HFFc6 (cell line): ENCODE measurements around the gene VAMP2. TPM values are rescaled to one million over a fixed set of nuclear protein-coding genes. Genes with fewer than 3 reads are reported as not detected.
A peak's percentile ranks its signal among the peaks of the same experiment; 100 is the strongest.

Experiments used
- DNase-seq: peaks from one replicate; pipeline ENCODE4 v3.0.0-alpha.2; 2018
- H3K27ac Mint-ChIP-seq: 2 replicates; pipeline ENCODE4 v1.8.0; 2020; ENCODE audit warnings: mild to moderate bottlenecking, mixed read lengths
- H3K27me3 Mint-ChIP-seq: 2 replicates; pipeline ENCODE4 v1.8.0; 2021; ENCODE audit warnings: mild to moderate bottlenecking, moderate library complexity, mixed read lengths; ENCODE audit not compliant: insufficient read depth
- H3K36me3 Mint-ChIP-seq: 2 replicates; pipeline ENCODE4 v1.8.0; 2021; ENCODE audit warnings: low read depth, mixed read lengths
- H3K4me1 Mint-ChIP-seq: 2 replicates; pipeline ENCODE4 v1.8.0; 2020; ENCODE audit warnings: low read depth, mixed read lengths
- H3K4me3 Mint-ChIP-seq: 2 replicates; pipeline ENCODE4 v1.8.0; 2020; ENCODE audit warnings: mild to moderate bottlenecking, moderate library complexity, mixed read lengths
- H3K9me3 Mint-ChIP-seq: 2 replicates; pipeline ENCODE4 v1.8.0; 2020; ENCODE audit warnings: mild to moderate bottlenecking, mixed read lengths
- CTCF ChIP-seq: fragments of 200-600 bp; sonication (generic); IDR thresholded peaks from 2 replicates; pipeline ENCODE4 v1.5.0; 2021; ENCODE audit warnings: antibody characterized with exemption, mild to moderate bottlenecking
- total RNA-seq, 6 experiments: library from RNA; stranded (reverse); fragmentation: NEBNext Ultra II Directional; extraction: Animal tissue kit (Norgen Biotek cat#: 25700); gene quantifications; 2 replicates in 1 of 6; 3 replicates in 5 of 6; pipeline ENCODE4 v1.2.3, GENCODE V29; 2021

VAMP2 gene
- total RNA-seq, 6 experiments from 2014 or later: 37.0 to 47.6 (median 44.5) TPM

- TF ChIP-seq CTCF: no peak
These were observed 40.3 kb downstream of the VAMP2 start for GRCh38 chr17:8122422-8122923.

GRCh38 chr17:8121681-8122421 is 40.9 kb downstream of the VAMP2 start:
- DNase-seq: peak; percentile 54
- Mint-ChIP-seq H3K4me3 (peak overlapping the region; percentile 88), H3K9me3 (peaks cover 7% of the 10 kb centered on the region; the same call in 1 of the 2 replicates), H3K4me1 (peaks cover 76% of the 10 kb centered on the region), H3K27me3 (peaks cover 16% of the 10 kb centered on the region), H3K27ac (peak overlapping the region; percentile 52; the same call in 1 of the 2 replicates), H3K36me3 (no peaks in the 10 kb centered on the region)
- peak; percentile 81 for TF ChIP-seq CTCF

More at GRCh38 chr17:8122422-8122923, 40.3 kb downstream of the VAMP2 start:
- DNase-seq: no peak
- Mint-ChIP-seq H3K27me3 (peaks cover 16% of the 10 kb centered on the region), H3K9me3 (peaks cover 7% of the 10 kb centered on the region; the same call in 1 of the 2 replicates), H3K36me3 (no peaks in the 10 kb centered on the region), H3K27ac (peak overlapping the region; percentile 71), H3K4me1 (peaks cover 82% of the 10 kb centered on the region), H3K4me3 (peak overlapping the region; percentile 88)

GRCh38 chr17:8121407-8121680 is 41.4 kb downstream of the VAMP2 start:
- peaks cover 18% of the 10 kb centered on the region for H3K27me3 Mint-ChIP-seq
- H3K4me3 Mint-ChIP-seq: peak overlapping the region; percentile 88

GRCh38 chr17:8120520-8121406 is 42.0 kb downstream of the VAMP2 start:
- H3K27ac Mint-ChIP-seq: peak overlapping the region; percentile 91

More at GRCh38 chr17:8121407-8121680, 41.4 kb downstream of the VAMP2 start:
- Mint-ChIP-seq H3K27ac (no peak overlapping the region), H3K9me3 (peaks cover 7% of the 10 kb centered on the region; the same call in 1 of the 2 replicates), H3K4me1 (peaks cover 71% of the 10 kb centered on the region), H3K36me3 (no peaks in the 10 kb centered on the region)
- no peak for DNase-seq
- TF ChIP-seq CTCF: no peak

More at GRCh38 chr17:8120520-8121406, 42.0 kb downstream of the VAMP2 start:
- DNase-seq: peak; percentile 66
- Mint-ChIP-seq H3K27me3 (peaks cover 20% of the 10 kb centered on the region), H3K36me3 (no peaks in the 10 kb centered on the region), H3K4me3 (peak overlapping the region; percentile 88), H3K4me1 (peaks cover 66% of the 10 kb centered on the region), H3K9me3 (peaks cover 7% of the 10 kb centered on the region; the same call in 1 of the 2 replicates)
- peak; percentile 76 for TF ChIP-seq CTCF
